Fibroblast of the aortic adventitia (primary cell): ENCODE data around the gene HS3ST5. TPM values are rescaled to one million over a fixed set of nuclear protein-coding genes. Genes with fewer than 3 reads are reported as not detected.
"Not testable (repeated sequence)": the region's sequence is repeated elsewhere in the genome, so short reads cannot be mapped to it uniquely, and the experiment has no call there.

Source experiments
- DNase-seq: peaks from one replicate; pipeline ENCODE4 v3.0.0-alpha.2; 2010; ENCODE audit warnings: low read depth
- H3K4me3 ChIP-seq: 2 replicates; pipeline ENCODE4 v1.5.1; 2011; ENCODE audit warnings: low read depth, mild to moderate bottlenecking, control low read depth, low read length, moderate library complexity
- total RNA-seq: library from RNA; depleted of rRNA; stranded (reverse); fragments of >200 nt; gene quantifications from 2 replicates; pipeline ENCODE4 v1.2.3, GENCODE V29; 2012; ENCODE audit warnings: low replicate concordance
- TF ChIP-seq, protein P1 (sequence below): IDR thresholded peaks from 2 replicates; pipeline ENCODE4 v1.5.1; 2011; ENCODE audit warnings: mild to moderate bottlenecking, low read length, control low read depth, inconsistent platforms; ENCODE audit not compliant: insufficient read depth

The HS3ST5 gene
- total RNA-seq, 1 donor = 0.09 TPM

- no peak overlapping the region for H3K4me3 ChIP-seq
- TF ChIP-seq, protein P1, sequence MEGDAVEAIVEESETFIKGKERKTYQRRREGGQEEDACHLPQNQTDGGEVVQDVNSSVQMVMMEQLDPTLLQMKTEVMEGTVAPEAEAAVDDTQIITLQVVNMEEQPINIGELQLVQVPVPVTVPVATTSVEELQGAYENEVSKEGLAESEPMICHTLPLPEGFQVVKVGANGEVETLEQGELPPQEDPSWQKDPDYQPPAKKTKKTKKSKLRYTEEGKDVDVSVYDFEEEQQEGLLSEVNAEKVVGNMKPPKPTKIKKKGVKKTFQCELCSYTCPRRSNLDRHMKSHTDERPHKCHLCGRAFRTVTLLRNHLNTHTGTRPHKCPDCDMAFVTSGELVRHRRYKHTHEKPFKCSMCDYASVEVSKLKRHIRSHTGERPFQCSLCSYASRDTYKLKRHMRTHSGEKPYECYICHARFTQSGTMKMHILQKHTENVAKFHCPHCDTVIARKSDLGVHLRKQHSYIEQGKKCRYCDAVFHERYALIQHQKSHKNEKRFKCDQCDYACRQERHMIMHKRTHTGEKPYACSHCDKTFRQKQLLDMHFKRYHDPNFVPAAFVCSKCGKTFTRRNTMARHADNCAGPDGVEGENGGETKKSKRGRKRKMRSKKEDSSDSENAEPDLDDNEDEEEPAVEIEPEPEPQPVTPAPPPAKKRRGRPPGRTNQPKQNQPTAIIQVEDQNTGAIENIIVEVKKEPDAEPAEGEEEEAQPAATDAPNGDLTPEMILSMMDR = no peak
- DNase-seq = no peak
These were observed 284.4 kb downstream of the HS3ST5 start for GRCh38 chr6:114058435-114058834.

DNA sequence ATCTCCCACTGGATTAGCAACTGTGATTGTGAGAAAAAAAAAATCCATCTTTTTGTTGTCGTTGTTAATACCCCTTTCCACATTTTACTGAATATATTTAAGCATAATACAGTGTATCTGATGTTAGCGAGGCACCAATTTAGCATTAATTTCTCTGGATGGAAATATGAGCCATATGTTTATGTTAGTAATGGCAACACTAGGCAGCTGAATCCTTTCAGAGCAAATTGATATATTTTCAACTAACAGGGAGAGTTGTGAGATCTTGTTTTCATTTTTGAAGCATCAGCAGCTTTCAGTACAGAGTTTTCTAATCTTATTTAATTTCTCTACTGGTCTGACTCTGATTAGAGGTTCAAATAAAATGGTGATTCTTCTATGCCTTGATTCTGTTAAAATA, 287.1 kb downstream of the HS3ST5 start:
- no peak for DNase-seq
- TF ChIP-seq, protein P1 = no peak
- no peak overlapping the region for H3K4me3 ChIP-seq

DNA sequence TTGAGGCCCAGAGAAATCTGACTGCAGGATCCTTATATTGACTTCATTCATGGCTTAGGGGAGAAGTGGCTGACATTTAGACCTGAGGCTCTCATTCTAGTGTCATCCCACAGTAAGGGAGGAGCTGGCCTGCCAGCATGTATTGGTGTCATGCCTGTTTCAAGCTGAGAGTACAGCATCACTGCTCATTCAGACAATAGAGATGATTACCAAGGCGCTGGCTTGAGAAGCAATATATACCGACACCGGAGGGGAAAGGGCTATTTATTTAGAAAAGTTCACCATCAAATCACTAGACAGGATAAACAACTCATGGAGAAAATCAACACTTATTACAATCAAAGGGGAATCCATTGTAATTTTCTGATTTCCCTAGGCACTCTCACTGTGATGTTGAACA, 287.5 kb downstream of the HS3ST5 start:
- H3K4me3 ChIP-seq = no peak overlapping the region
- DNase-seq = no peak
- TF ChIP-seq, protein P1 = no peak

GRCh38 chr6:114053791-114054190, 289.0 kb downstream of the HS3ST5 start:
- no peak for DNase-seq
- TF ChIP-seq, protein P1 = no peak
- H3K4me3 ChIP-seq = no peak overlapping the region

GRCh38 chr6:114052141-114052540, 290.7 kb downstream of the HS3ST5 start:
- TF ChIP-seq, protein P1 = no peak
- no peak for DNase-seq
- H3K4me3 ChIP-seq = no peak overlapping the region

GRCh38 chr6:114051031-114051430, 291.8 kb downstream of the HS3ST5 start:
- no peak for DNase-seq
- no peak overlapping the region for H3K4me3 ChIP-seq
- TF ChIP-seq, protein P1 = no peak

DNA sequence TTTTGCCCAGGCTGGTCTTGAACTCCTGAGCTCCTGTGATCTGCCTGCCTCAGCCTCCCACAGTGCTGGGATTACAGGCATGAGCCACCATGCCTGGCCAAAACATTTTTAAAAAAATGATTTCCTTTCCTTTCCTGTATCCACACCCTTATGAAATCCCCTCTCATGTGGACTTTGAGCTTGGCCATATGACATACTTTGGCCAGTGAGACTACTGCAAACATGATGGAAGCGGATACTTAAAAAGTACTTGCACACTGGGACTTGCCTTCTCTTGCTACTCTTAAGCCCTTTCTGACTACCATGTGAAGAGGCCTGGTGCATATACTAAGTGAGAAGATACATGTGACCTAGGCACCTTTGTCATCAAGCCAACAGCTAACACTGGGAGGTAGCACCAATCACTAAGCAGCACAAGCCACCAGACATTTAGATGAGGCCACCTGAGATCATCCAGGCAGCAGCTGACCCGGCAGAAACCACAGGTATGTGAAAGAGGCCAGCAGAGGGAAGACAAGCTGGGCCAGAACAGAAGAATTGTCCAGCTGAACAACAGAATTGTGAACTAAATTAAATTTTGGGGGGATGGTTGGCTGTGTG, 293.4 kb downstream of the HS3ST5 start:
- TF ChIP-seq, protein P1 = no peak
- no peak overlapping the region for H3K4me3 ChIP-seq
- no peak for DNase-seq

- H3K4me3 ChIP-seq, DNase-seq: not testable (repeated sequence)
These were observed 298.3 kb downstream of the HS3ST5 start for GRCh38 chr6:114044566-114044965.
